SJSA1 (cell line): ENCODE results near the gene TTBK2. TPM values are rescaled to one million over a fixed set of nuclear protein-coding genes. Genes with fewer than 3 reads are reported as not detected.
"Not testable (repeated sequence)": the region's sequence is repeated elsewhere in the genome, so short reads cannot be mapped to it uniquely, and the experiment has no call there.

Source experiments
- DNase-seq, 2 experiments: peaks; one replicate each; pipeline ENCODE4 v3.0.0-alpha.2; 2015 to 2020; ENCODE audit warnings: low spot score in 2 of 2, low read depth in 1 of 2
- H3K27ac ChIP-seq: fragments of 250-450 bp; sonication (Bioruptor Pico); 2 replicates; pipeline ENCODE4 v1.5.1; 2020; ENCODE audit warnings: mild to moderate bottlenecking, moderate library complexity
- H3K27me3 ChIP-seq: fragments of 250-450 bp; sonication (Bioruptor Pico); replicated peaks from 2 replicates; pipeline ENCODE4 v1.5.1; 2020; ENCODE audit warnings: mild to moderate bottlenecking, moderate library complexity
- H3K36me3 ChIP-seq: fragments of 250-450 bp; sonication (Bioruptor Pico); 2 replicates; pipeline ENCODE4 v1.5.1; 2020; ENCODE audit warnings: mild to moderate bottlenecking
- H3K4me1 ChIP-seq: fragments of 250-450 bp; sonication (Bioruptor Pico); replicated peaks from 2 replicates; pipeline ENCODE4 v1.6.1; 2021; ENCODE audit warnings: mild to moderate bottlenecking
- H3K4me3 ChIP-seq: fragments of 250-450 bp; sonication (Bioruptor Pico); 2 replicates; pipeline ENCODE4 v1.5.1; 2020; ENCODE audit warnings: mild to moderate bottlenecking
- H3K9me3 ChIP-seq: fragments of 250-450 bp; sonication (Bioruptor Pico); replicated peaks from 2 replicates; pipeline ENCODE4 v1.5.1; 2020; ENCODE audit warnings: mild to moderate bottlenecking
- total RNA-seq: library from RNA; depleted of rRNA; stranded (reverse); fragments of >200 nt; shearing (Covaris generic); gene quantifications from 2 replicates; pipeline ENCODE4 v1.2.3, GENCODE V29; 2014

TTBK2 gene
- total RNA-seq, 1 experiment from 2014 or later, result 12.4 TPM

- Histone ChIP-seq H3K36me3 (no peaks in the 10 kb centered on the region; the same call in 1 of the 2 replicates), H3K9me3 (no peaks in the 10 kb centered on the region), H3K4me3 (peak overlapping the region; percentile 84), H3K4me1 (peaks cover 13% of the 10 kb centered on the region; the same call in 1 of the 2 replicates), H3K27ac (no peak overlapping the region), H3K27me3 (no peaks in the 10 kb centered on the region)
- DNase-seq, result peak; percentile 41 to 45
These were observed 619 bp downstream of the TTBK2 start for GRCh38 chr15:42919799-42920518.

GRCh38 chr15:42919308-42919707 lies 1.3 kb downstream of the TTBK2 start:
- Histone ChIP-seq H3K27me3 (no peaks in the 10 kb centered on the region), H3K4me1 (peaks cover 16% of the 10 kb centered on the region; the same call in 1 of the 2 replicates), H3K27ac (no peak overlapping the region), H3K9me3 (no peaks in the 10 kb centered on the region), H3K36me3 (no peaks in the 10 kb centered on the region; the same call in 1 of the 2 replicates), H3K4me3 (peak overlapping the region; percentile 84)
- no peak for DNase-seq

- H3K4me3 ChIP-seq, result no peak overlapping the region
- H3K27me3 ChIP-seq, result no peaks in the 10 kb centered on the region
- no peak overlapping the region for H3K27ac ChIP-seq
- H3K4me1 ChIP-seq, result peaks cover 16% of the 10 kb centered on the region; the same call in 1 of the 2 replicates
- no peaks in the 10 kb centered on the region; the same call in 1 of the 2 replicates for H3K36me3 ChIP-seq
- no peaks in the 10 kb centered on the region for H3K9me3 ChIP-seq
- DNase-seq, result no peak
These were observed 2.5 kb downstream of the TTBK2 start for GRCh38 chr15:42918047-42918446.

GRCh38 chr15:42915654-42916315 lies 4.8 kb downstream of the TTBK2 start:
- H3K9me3 ChIP-seq, result no peaks in the 10 kb centered on the region
- peaks cover 12% of the 10 kb centered on the region; the same call in 1 of the 2 replicates for H3K4me1 ChIP-seq

GRCh38 chr15:42914728-42915497 lies 5.7 kb downstream of the TTBK2 start:
- Histone ChIP-seq H3K9me3 (no peaks in the 10 kb centered on the region), H3K27ac (peak overlapping the region; percentile 28), H3K4me3 (peak overlapping the region; percentile 31), H3K4me1 (peaks cover 12% of the 10 kb centered on the region; the same call in 1 of the 2 replicates), H3K27me3 (no peaks in the 10 kb centered on the region), H3K36me3 (no peaks in the 10 kb centered on the region)
- DNase-seq, result peak in 1 of 2 experiments; percentile 47

More at GRCh38 chr15:42915654-42916315, 4.8 kb downstream of the TTBK2 start:
- H3K36me3 ChIP-seq, result no peaks in the 10 kb centered on the region; the same call in 1 of the 2 replicates
- H3K27ac ChIP-seq, result no peak overlapping the region
- no peak for DNase-seq
- no peak overlapping the region for H3K4me3 ChIP-seq
- H3K27me3 ChIP-seq, result no peaks in the 10 kb centered on the region

- Histone ChIP-seq H3K4me1 (peaks cover 6% of the 10 kb centered on the region; the same call in 1 of the 2 replicates), H3K27me3 (no peaks in the 10 kb centered on the region), H3K36me3 (no peaks in the 10 kb centered on the region), H3K9me3 (no peaks in the 10 kb centered on the region), H3K27ac (no peak overlapping the region), H3K4me3 (no peak overlapping the region)
- DNase-seq, result no peak
These were observed 9.5 kb downstream of the TTBK2 start for GRCh38 chr15:42911058-42911592.

GRCh38 chr15:42908538-42908937 lies 12.0 kb downstream of the TTBK2 start:
- no peaks in the 10 kb centered on the region for H3K27me3 ChIP-seq
- H3K27ac ChIP-seq, result no peak overlapping the region
- H3K36me3 ChIP-seq, result no peaks in the 10 kb centered on the region
- DNase-seq, result no peak
- peaks cover 3% of the 10 kb centered on the region; the same call in 1 of the 2 replicates for H3K9me3 ChIP-seq
- no peak overlapping the region for H3K4me3 ChIP-seq
- no peaks in the 10 kb centered on the region for H3K4me1 ChIP-seq

- no peaks in the 10 kb centered on the region for H3K36me3 ChIP-seq
- H3K27ac ChIP-seq, result no peak overlapping the region
- no peaks in the 10 kb centered on the region for H3K4me1 ChIP-seq
- no peak for DNase-seq
- no peaks in the 10 kb centered on the region for H3K27me3 ChIP-seq
- no peak overlapping the region for H3K4me3 ChIP-seq
- H3K9me3 ChIP-seq, result peaks cover 5% of the 10 kb centered on the region; the same call in 1 of the 2 replicates
These were observed 16.9 kb downstream of the TTBK2 start for GRCh38 chr15:42903388-42904324.

GRCh38 chr15:42893911-42894310 lies 26.7 kb downstream of the TTBK2 start:
- H3K27me3 ChIP-seq, DNase-seq, H3K9me3 ChIP-seq, H3K4me3 ChIP-seq, H3K27ac ChIP-seq, H3K36me3 ChIP-seq: not testable (repeated sequence)
- H3K4me1 ChIP-seq, result peaks cover 28% of the 10 kb centered on the region

- DNase-seq, result peak in 1 of 2 experiments; percentile 33
- Histone ChIP-seq H3K36me3 (no peaks in the 10 kb centered on the region), H3K4me3 (no peak overlapping the region), H3K4me1 (peaks cover 28% of the 10 kb centered on the region), H3K27ac (peak overlapping the region; percentile 99), H3K27me3 (no peaks in the 10 kb centered on the region), H3K9me3 (no peaks in the 10 kb centered on the region)
These were observed 29.0 kb downstream of the TTBK2 start for GRCh38 chr15:42891569-42891968.

GRCh38 chr15:42890161-42890913 lies 30.2 kb downstream of the TTBK2 start:
- peaks cover 28% of the 10 kb centered on the region for H3K4me1 ChIP-seq
- peak overlapping the region; percentile 99 for H3K27ac ChIP-seq
- H3K9me3 ChIP-seq, result no peaks in the 10 kb centered on the region
- H3K27me3 ChIP-seq, result no peaks in the 10 kb centered on the region
- H3K36me3 ChIP-seq, result no peaks in the 10 kb centered on the region
- H3K4me3 ChIP-seq, result no peak overlapping the region
- DNase-seq, result peak; percentile 78 to 91

- not testable (repeated sequence) for H3K27me3 ChIP-seq, H3K36me3 ChIP-seq, DNase-seq, H3K27ac ChIP-seq, H3K9me3 ChIP-seq, H3K4me3 ChIP-seq
- H3K4me1 ChIP-seq, result peaks cover 28% of the 10 kb centered on the region
These were observed 33.2 kb downstream of the TTBK2 start for GRCh38 chr15:42887384-42887783.
